ENCODE measurements around the gene GLIS1.

The GLIS1 gene

DNA sequence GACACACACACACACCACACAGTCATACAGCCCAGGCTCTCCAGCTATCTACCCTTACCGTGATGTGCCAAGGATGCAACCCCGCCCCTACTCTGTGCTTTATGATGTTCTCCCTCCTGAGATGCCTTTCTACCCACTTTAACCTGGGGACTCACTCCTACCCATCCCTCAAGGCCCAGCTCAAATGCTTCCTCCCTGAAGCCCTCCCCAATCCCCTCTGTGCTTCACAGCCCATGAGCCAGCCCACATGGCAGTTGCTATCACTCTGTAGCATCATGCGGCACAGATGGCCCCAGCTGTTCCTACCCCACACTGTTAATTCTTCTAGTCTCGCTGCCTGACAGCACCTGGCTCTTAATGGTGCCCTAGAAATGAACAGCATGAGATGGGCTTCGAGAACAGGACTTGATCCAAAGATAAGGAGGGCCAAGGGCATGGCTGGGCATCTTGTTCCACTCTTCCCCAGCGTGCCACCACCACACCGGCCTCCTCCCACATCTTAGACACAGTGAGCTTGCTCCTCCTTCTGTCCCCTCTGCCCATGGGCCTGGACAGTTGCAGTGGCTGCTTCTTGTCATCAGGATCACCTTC lies 109.8 kb downstream of the GLIS1 start:
- DNase-seq: no peak

DNA sequence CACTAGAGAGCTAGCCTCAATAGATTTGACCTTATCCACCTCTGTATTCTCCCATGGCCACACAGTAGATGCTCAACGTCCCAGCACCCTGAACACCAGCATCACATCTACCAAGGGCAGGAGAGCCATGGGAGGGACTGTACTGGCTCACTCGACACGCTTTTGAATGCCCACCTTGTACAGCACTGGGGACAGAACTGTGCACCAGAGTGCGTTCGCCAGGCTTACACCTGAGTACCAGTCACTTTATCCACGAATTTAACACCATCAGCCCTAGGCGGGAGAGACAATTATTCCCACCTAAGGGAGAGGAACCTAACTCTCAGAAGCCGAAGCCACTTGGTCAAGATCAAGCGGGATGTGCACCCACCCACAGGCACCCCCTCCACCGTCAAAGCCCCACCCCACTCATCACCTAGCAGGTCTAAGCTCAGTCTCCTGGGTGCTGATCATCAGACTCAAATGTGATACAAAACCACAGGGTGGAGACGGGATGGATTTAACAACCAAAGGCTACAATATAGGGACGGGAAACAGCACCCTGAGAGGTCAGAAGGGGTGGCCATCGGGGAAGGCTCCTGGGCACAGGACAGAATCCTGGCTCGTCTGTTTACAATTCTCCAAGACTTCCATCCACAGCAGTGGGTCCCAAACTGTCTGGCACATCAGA lies 110.5 kb downstream of the GLIS1 start:
- DNase-seq: no peak

GRCh38 chr1:53627666-53628065 lies 111.3 kb downstream of the GLIS1 start:
- no peak for DNase-seq

DNA sequence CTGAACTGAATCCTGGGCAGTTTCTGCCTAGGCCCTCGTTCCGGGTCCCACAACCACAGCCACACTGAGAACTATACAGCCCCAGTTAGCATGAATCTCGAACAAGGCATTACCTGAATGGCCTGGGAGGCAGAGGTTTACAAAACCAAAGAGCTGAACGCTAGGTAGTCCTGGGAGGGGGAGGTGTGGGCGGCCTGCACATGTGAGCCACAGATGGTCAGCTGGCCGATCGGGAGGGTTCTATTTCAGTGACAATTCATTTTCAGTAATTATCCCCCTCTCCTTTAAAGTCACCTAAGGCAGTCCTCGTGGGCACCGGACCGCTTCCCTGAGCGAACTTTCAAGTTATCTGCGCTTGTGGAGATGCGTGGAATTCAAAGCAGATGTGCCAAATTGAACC lies 111.9 kb downstream of the GLIS1 start:
- no peak for DNase-seq

DNA sequence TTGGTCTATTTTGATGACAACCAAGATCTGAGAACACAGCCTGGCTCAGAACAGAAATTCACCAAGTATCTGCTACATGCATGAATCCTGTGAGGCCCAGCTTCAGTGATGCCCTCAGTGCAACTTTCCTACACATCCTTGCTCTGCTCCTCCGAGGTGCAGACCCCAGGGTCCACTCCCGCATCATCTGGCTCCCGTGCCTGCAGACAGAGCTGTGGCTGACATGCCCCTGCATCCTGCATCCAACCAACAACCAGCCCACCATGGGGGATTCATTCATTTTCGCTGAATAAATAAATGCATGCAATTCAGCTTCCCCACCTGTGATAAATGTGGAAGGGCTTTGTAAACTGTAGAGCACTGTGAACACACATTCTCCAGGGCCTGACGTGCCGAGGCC lies 112.3 kb downstream of the GLIS1 start:
- DNase-seq: no peak

- DNase-seq: no peak
These were observed 113.0 kb downstream of the GLIS1 start for GRCh38 chr1:53625766-53626520.

GRCh38 chr1:53625049-53625448 lies 113.9 kb downstream of the GLIS1 start:
- no peak for DNase-seq

GRCh38 chr1:53622531-53622930 lies 116.4 kb downstream of the GLIS1 start:
- no peak for DNase-seq

GRCh38 chr1:53621144-53621543 lies 117.8 kb downstream of the GLIS1 start:
- DNase-seq: no peak

GRCh38 chr1:53620061-53620855 lies 118.7 kb downstream of the GLIS1 start:
- peak; percentile 24 for DNase-seq

GRCh38 chr1:53619367-53620060 lies 119.5 kb downstream of the GLIS1 start:
- DNase-seq: no peak

DNA sequence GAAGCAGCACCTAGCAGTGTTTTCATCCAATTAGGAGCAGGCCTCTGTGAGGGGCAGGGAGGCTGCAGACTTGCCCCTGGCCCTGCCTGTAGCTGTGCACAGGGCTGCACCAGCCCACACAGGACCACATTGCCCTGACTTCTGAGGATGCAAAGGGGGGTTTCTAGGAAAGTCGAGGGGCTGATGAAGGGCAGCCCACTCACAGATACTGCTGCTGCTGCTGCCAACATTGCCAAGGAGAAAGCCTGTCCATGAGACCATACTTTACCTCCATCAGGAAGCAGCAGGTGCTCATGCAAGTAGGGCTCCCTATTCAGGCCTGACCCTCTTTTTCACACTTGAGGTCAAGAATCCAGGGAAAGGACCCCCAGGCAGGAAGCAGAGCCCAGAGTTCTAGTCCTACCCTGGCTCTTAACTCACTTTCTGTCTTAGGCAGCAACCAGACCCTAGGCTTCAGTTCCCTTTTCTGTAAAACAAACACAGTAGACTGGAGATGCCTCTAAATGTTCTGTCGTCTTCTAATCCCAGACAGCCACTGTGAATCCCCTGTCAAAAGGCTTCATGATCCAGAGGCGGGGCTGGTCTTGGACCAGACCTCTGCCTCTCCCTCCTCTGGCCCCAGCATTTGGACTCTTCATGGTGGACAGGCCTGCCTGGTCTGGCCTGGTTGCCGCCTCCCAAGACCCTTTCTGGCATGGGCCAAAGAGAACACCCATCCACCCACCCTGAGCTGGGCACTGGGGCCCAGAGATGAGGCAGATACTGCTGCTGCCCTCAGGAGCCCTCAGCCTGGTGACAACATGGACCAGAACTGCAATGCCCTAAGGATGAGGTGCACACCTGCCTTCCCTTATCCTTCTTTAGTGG lies 120.2 kb downstream of the GLIS1 start:
- no peak for DNase-seq

DNA sequence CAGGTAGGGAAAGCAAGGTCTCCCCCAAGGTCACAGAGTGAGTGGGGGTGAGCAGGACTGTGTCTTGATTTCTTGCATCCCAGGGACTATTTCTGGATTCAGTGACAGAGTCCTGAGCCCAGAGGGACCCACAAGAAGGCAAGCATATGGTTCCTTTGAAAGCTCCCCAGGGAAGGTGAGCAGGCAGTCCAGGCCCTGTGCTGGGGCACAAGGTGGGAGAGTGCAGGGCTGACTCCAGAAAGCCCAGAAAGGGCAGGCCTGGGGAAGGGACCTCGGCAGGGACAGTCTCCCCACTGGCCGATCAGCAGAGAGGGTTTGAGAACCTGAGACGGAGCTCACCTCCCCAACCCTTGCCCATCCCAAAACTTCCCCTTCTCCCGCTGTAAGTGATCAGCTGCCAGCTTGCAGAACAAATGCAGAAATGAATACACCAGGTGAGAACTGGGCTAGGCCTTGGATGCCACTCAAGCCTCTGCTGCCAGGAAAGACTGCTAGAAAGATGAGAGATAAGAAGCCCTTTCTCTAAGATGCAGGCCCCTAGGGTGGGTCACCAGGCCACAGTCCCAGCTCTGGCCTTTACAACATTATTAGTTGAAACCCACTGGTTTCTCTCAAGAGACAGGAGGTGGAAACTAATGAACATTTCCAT lies 121.0 kb downstream of the GLIS1 start:
- no peak for DNase-seq

- no peak for DNase-seq
These were observed 121.6 kb downstream of the GLIS1 start for GRCh38 chr1:53617382-53617781.

GRCh38 chr1:53616927-53617326 lies 122.0 kb downstream of the GLIS1 start:
- DNase-seq: no peak

DNA sequence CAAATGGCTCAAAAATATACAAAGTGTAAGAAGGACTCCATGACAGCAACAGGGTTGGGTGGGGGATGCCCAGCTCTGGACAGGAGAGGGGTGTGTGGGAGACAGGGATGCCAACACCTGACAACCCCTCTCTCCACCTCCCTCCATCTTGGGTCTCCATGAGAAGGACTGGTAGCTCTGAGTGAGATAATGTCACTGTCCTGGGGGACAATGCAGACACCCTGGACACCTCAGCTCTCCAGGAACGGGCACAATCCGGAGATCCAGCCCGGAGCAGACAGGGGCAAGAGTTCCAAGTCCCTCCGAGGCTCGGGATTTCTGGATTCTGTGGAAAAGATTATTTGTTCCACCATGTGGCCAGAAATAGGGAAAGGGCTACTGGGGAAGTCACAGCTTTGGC lies 122.5 kb downstream of the GLIS1 start:
- DNase-seq: no peak

GRCh38 chr1:53615101-53615500 lies 123.9 kb downstream of the GLIS1 start:
- DNase-seq: no peak

DNA sequence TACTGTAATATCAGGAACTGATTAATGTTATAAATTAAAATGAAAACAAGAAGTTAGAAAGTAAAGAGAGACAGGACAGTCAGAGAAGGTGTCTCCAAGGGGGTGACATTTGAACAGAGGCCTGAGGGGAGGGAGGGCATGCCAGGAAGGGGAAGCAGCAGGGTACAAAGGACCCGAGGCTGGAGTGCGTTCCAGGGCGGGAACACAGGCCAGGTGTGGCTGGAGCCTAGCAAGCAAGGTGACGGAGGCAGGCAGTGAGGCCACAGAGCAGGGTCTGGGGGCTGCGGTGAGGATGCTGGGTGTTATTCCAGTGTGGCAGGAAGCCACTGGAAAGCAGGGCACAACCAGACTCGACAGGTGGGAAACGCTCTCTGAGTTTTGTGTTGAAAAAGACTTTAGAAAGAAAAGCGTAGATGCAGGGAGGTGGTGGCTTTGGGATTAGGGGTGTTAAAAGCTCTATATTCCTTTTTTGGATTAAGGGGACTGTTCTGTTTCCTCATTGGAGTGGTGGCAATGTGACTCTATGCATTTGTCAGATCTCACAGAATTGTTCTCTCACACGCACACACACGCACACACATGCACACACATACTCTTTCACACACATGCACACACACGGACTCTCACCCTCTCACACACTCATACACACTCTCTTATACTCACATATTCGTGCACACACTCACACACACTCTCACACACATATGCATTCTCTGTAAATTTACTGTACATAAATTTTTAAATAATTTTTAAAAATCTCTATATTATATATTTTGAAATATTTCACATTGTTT lies 124.5 kb downstream of the GLIS1 start:
- no peak for DNase-seq

GRCh38 chr1:53608676-53609075 lies 130.3 kb downstream of the GLIS1 start:
- DNase-seq: no peak

DNA sequence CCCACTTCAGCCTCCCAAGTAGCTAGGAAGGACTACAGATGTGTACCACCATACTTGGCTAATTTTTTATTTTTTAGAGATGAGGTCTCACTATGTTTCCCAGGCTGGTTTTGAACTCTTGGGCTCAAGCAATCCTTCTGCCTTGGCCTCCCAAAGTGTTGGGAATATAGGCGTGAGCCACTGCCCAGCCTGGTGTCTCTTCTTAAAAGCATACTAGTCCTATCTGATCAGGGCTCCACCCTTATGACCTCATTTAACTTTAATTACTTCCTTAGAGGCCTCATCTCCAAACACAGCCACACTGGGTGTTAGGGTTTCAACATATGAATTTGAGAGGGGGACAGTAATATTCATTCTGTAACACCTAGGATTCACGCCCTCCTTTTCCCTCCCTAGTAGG lies 130.9 kb downstream of the GLIS1 start:
- no peak for DNase-seq

Data from midbrain (tissue), 1 donor.